ENCODE data around the gene FHOD1. TPM values are rescaled to one million over a fixed set of nuclear protein-coding genes. Genes with fewer than 3 reads are reported as not detected.

FHOD1 gene
- total and polyA plus RNA-seq, 2 of the 13 experiments (the other 11 are each of a cell fraction or from before 2014, with no cell fraction given): 20.0 to 20.8 TPM

GRCh38 chr16:67191995-67192681 lies 55.1 kb downstream of the FHOD1 start, which contains the start of gene E2F4 (continued):
- 0 out of 2 replicates have a peak, but pooled peaks have one; percentile 9 for TF ChIP-seq HNRNPL (IDR thresholded peaks at IDR 0.05; ENCODE audit: low read depth, low read length)
- peak; percentile 42 for TF ChIP-seq RARA (CRISPR knock-in tag; IDR thresholded peaks at IDR 0.05)
- TF ChIP-seq ZNF563 (CRISPR knock-in tag; IDR thresholded peaks at IDR 0.05): peak; percentile 94; the same call in 1 of the 2 replicates
- TF ChIP-seq, protein P1, sequence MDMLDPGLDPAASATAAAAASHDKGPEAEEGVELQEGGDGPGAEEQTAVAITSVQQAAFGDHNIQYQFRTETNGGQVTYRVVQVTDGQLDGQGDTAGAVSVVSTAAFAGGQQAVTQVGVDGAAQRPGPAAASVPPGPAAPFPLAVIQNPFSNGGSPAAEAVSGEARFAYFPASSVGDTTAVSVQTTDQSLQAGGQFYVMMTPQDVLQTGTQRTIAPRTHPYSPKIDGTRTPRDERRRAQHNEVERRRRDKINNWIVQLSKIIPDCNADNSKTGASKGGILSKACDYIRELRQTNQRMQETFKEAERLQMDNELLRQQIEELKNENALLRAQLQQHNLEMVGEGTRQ (IDR thresholded peaks at IDR 0.05; ENCODE audit: low read depth, low read length): no peak
- TF ChIP-seq, protein P1 (CRISPR knock-in tag; IDR thresholded peaks at IDR 0.05; ENCODE audit: borderline replicate concordance): no peak
- TF ChIP-seq RAD21 (CRISPR knock-in tag; IDR thresholded peaks at IDR 0.05): peak; percentile 57
- peak; percentile 31; the same call in 1 of the 2 replicates for TF ChIP-seq CBX5 (CRISPR knock-in tag; IDR thresholded peaks at IDR 0.05; ENCODE audit: borderline replicate concordance)
- TF ChIP-seq, protein P2, sequence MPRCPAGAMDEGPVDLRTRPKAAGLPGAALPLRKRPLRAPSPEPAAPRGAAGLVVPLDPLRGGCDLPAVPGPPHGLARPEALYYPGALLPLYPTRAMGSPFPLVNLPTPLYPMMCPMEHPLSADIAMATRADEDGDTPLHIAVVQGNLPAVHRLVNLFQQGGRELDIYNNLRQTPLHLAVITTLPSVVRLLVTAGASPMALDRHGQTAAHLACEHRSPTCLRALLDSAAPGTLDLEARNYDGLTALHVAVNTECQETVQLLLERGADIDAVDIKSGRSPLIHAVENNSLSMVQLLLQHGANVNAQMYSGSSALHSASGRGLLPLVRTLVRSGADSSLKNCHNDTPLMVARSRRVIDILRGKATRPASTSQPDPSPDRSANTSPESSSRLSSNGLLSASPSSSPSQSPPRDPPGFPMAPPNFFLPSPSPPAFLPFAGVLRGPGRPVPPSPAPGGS (CRISPR knock-in tag; IDR thresholded peaks at IDR 0.05): no peak; the same call in 1 of the 2 replicates
- TF ChIP-seq YEATS4 (CRISPR knock-in tag; IDR thresholded peaks at IDR 0.05; ENCODE audit: borderline replicate concordance): peak; percentile 83
- no peak; the same call in 1 of the 2 replicates for TF ChIP-seq ZNF777 (CRISPR knock-in tag; IDR thresholded peaks at IDR 0.05)
- TF ChIP-seq TMF1 (CRISPR knock-in tag; IDR thresholded peaks at IDR 0.05; ENCODE audit: low read depth): peak; percentile 85
- TF ChIP-seq TGIF2 (CRISPR knock-in tag; IDR thresholded peaks at IDR 0.05): 0 out of 2 replicates have a peak, but pooled peaks have one; percentile 25
- TF ChIP-seq ZNF30 (CRISPR knock-in tag; IDR thresholded peaks at IDR 0.05): no peak
- TF ChIP-seq SKIL (CRISPR knock-in tag; IDR thresholded peaks at IDR 0.05; ENCODE audit: borderline replicate concordance): 0 out of 2 replicates have a peak, but pooled peaks have one; percentile 8
- TF ChIP-seq MAF1 (CRISPR knock-in tag; IDR thresholded peaks at IDR 0.05; ENCODE audit: borderline replicate concordance): 0 out of 2 replicates have a peak, but pooled peaks have one; percentile 78
- no peak for TF ChIP-seq ZNF317 (CRISPR knock-in tag; IDR thresholded peaks at IDR 0.05)
- TF ChIP-seq ZNF160 (CRISPR knock-in tag; IDR thresholded peaks at IDR 0.05): peak; percentile 91
- TF ChIP-seq SPEN (CRISPR knock-in tag; IDR thresholded peaks at IDR 0.05; ENCODE audit: low read depth): peak; percentile 99
- peak; percentile 78 for TF ChIP-seq DR1 (CRISPR knock-in tag; IDR thresholded peaks at IDR 0.05)
- peak; percentile 86 for TF ChIP-seq FOXC1 (CRISPR knock-in tag; IDR thresholded peaks at IDR 0.05; ENCODE audit: borderline replicate concordance)
- peak; percentile 91 for TF ChIP-seq NR0B2 (CRISPR knock-in tag; IDR thresholded peaks at IDR 0.05)
- TF ChIP-seq NKX3-1 (CRISPR knock-in tag; IDR thresholded peaks at IDR 0.05): peak; percentile 71; the same call in 1 of the 2 replicates
- TF ChIP-seq SIN3B (IDR thresholded peaks at IDR 0.05; ENCODE audit: low read length): peak; percentile 62; the same call in 1 of the 2 replicates
- TF ChIP-seq ZSCAN9 (CRISPR knock-in tag; IDR thresholded peaks at IDR 0.05; ENCODE audit: borderline replicate concordance): peak; percentile 41; the same call in 1 of the 2 replicates
- peak; percentile 88 for TF ChIP-seq ZMYM3 (CRISPR knock-in tag; IDR thresholded peaks at IDR 0.05)
- no peak; the same call in 1 of the 2 replicates for TF ChIP-seq PPARG (CRISPR knock-in tag; conservative IDR thresholded peaks at IDR 0.05)
